ENCODE measurements around the gene SALL2.

GRCh38 chr14:21536418-21537089 lies 10.4 kb upstream of the SALL2 start:
- no peak for TF ChIP-seq CTCF (conservative IDR thresholded peaks at IDR 0.05)
- no peak for TF ChIP-seq ZFX (IDR thresholded peaks at IDR 0.05)

Data from C4-2B (cell line).